ENCODE data around the gene POLR2B. TPM values are rescaled to one million over a fixed set of nuclear protein-coding genes. Genes with fewer than 3 reads are reported as not detected.

Gene POLR2B
- total RNA-seq, 1 donor from 2014 or later = 112 TPM

DNA sequence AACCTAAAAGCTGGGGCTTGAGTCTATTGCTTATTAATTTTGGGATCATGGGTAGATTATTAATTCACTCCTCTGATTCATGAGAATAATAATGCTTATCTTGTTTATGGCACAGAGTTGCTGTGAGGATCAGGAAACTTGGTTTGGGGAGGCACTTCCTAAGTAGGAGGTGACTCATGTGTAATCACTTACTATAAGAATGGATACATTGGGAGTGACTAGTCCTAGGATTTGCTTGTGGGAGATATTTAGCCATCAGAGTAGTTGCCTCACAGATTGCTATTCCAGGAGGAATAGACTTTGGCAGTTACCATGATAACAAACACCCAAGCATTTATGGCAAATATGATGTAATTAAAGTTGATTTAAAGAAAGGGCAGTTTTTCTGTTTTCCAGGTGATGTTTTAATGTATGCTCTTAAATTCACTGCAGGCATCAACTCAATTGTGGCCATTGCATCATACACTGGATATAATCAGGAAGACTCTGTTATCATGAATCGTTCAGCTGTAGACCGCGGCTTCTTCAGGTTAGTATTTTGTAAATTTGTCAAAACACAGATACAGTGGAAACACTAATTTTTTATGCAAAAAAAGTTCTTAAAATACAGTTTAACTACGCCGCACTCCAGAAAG is 41.9 kb downstream of the POLR2B start:
- TF ChIP-seq, protein P1, sequence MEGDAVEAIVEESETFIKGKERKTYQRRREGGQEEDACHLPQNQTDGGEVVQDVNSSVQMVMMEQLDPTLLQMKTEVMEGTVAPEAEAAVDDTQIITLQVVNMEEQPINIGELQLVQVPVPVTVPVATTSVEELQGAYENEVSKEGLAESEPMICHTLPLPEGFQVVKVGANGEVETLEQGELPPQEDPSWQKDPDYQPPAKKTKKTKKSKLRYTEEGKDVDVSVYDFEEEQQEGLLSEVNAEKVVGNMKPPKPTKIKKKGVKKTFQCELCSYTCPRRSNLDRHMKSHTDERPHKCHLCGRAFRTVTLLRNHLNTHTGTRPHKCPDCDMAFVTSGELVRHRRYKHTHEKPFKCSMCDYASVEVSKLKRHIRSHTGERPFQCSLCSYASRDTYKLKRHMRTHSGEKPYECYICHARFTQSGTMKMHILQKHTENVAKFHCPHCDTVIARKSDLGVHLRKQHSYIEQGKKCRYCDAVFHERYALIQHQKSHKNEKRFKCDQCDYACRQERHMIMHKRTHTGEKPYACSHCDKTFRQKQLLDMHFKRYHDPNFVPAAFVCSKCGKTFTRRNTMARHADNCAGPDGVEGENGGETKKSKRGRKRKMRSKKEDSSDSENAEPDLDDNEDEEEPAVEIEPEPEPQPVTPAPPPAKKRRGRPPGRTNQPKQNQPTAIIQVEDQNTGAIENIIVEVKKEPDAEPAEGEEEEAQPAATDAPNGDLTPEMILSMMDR (IDR thresholded peaks at IDR 0.05; ENCODE audit: insufficient read depth, low read length, severe bottlenecking) = no peak
- Histone ChIP-seq H3K27me3 (ENCODE audit: control insufficient read depth, insufficient read depth, low read length) (no peaks in the 10 kb centered on the region), H3K4me3 (ENCODE audit: low read depth, low read length) (no peak overlapping the region), H3K36me3 (ENCODE audit: control insufficient read depth, insufficient read depth, low read length) (peaks cover 18% of the 10 kb centered on the region)
- DNase-seq (ENCODE audit: low read depth) (peak; percentile 94), FAIRE-seq (no peak)

DNA sequence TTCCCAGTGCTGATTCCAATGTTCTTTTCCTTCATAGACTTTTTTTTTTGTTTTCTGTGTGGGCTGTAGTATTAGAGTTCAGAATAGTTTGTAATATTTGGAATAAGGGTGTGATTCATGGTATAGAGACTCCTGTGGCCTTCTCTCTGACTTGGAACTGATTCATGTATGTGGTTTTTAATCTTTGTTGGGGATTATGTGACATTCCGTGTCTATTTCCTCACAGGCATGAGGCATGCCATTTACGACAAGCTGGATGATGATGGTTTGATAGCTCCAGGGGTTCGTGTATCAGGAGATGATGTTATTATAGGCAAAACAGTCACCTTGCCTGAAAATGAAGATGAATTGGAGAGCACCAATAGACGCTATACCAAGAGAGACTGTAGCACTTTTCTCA is 44.4 kb downstream of the POLR2B start:
- DNase-seq (ENCODE audit: low read depth) (peak; percentile 97), FAIRE-seq (no peak)
- H3K4me3 ChIP-seq (ENCODE audit: low read depth, low read length) = no peak overlapping the region
- peaks cover 16% of the 10 kb centered on the region for H3K36me3 ChIP-seq (ENCODE audit: control insufficient read depth, insufficient read depth, low read length)
- TF ChIP-seq, protein P1 (IDR thresholded peaks at IDR 0.05; ENCODE audit: insufficient read depth, low read length, severe bottlenecking) = no peak
- no peaks in the 10 kb centered on the region for H3K27me3 ChIP-seq (ENCODE audit: control insufficient read depth, insufficient read depth, low read length)

DNA sequence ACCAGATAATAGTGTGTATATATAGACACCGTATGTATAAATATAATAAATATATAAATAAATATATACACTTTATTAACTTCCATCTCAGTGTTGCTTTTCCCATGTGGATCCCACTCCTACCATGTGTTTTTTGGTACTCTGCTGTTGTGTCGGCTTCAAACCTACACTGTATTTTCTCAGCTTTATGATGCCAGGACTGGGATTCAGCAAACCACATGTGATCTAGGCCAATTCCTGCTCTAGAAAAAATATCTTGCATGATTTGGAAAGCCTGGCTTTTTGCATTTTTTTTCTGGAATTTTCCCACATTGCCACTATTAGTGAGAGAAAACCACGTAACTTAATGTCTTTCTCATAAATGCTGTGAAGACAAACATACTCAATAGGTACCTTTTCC is 55.8 kb downstream of the POLR2B start:
- FAIRE-seq = no peak
- DNase-seq (ENCODE audit: low read depth) = no peak
- Histone ChIP-seq H3K27me3 (ENCODE audit: control insufficient read depth, insufficient read depth, low read length) (no peaks in the 10 kb centered on the region), H3K36me3 (ENCODE audit: control insufficient read depth, insufficient read depth, low read length) (no peaks in the 10 kb centered on the region), H3K4me3 (ENCODE audit: low read depth, low read length) (no peak overlapping the region)
- TF ChIP-seq, protein P1 (IDR thresholded peaks at IDR 0.05; ENCODE audit: insufficient read depth, low read length, severe bottlenecking) = no peak

DNA sequence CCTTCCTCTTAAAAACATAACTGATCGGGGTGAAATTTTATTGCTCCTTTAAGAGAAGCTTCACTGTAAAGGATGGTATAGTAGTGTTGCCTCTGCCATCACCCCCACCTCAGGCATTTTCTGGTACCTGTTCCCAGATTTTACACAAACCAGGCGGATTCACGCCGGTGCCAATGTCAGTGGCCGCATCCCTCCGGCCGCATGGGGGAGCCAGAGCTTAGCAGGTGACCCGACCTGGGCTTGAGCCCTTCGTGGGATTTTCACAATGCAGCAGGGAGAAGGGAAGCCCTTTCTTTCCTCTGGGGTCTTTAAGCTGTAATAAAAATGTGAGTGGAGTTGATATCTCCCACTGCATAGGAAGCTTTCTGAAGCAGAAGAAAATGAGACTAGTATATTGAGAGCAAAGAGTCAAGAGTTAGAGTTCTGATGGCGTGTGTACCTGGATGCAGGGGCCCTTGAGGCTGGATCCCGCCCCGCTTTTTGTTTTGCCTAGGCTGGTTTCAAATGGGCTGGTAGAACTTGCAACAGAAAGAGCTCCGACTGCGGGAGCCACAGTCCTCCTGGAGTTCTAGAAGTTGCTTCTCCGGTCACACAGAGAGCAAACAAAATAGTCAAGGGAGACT is 59.4 kb downstream of the POLR2B start:
- FAIRE-seq = no peak
- Histone ChIP-seq H3K4me3 (ENCODE audit: low read depth, low read length) (no peak overlapping the region), H3K27me3 (ENCODE audit: control insufficient read depth, insufficient read depth, low read length) (no peaks in the 10 kb centered on the region), H3K36me3 (ENCODE audit: control insufficient read depth, insufficient read depth, low read length) (no peaks in the 10 kb centered on the region)
- TF ChIP-seq, protein P1 (IDR thresholded peaks at IDR 0.05; ENCODE audit: insufficient read depth, low read length, severe bottlenecking) = peak; percentile 89
- DNase-seq (ENCODE audit: low read depth) = no peak

DNA sequence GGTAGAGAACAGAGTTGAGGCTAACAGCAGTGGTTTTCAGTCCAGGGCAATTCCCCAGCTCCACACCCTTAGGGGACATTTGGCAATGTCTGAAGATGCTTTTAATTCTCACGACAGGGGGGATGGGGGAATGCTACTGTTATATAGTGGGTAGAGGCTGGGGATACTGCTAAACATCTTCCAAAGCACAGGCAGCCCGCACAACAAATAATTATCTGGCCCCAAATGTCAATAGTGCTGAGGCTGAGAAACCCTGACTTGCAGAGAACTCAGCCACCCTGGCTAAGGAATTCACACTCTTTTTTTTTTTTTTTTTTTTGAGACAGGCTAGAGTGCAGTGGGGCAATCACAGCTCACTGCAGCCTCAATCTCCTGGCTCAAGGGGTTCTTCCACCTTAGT is 60.6 kb downstream of the POLR2B start:
- Histone ChIP-seq H3K4me3 (ENCODE audit: low read depth, low read length) (no peak overlapping the region), H3K27me3 (ENCODE audit: control insufficient read depth, insufficient read depth, low read length) (no peaks in the 10 kb centered on the region), H3K36me3 (ENCODE audit: control insufficient read depth, insufficient read depth, low read length) (no peaks in the 10 kb centered on the region)
- TF ChIP-seq, protein P1 (IDR thresholded peaks at IDR 0.05; ENCODE audit: insufficient read depth, low read length, severe bottlenecking) = no peak
- DNase-seq (ENCODE audit: low read depth) (no peak), FAIRE-seq (no peak)
